ENCODE results near the gene NHLH1.

DNA sequence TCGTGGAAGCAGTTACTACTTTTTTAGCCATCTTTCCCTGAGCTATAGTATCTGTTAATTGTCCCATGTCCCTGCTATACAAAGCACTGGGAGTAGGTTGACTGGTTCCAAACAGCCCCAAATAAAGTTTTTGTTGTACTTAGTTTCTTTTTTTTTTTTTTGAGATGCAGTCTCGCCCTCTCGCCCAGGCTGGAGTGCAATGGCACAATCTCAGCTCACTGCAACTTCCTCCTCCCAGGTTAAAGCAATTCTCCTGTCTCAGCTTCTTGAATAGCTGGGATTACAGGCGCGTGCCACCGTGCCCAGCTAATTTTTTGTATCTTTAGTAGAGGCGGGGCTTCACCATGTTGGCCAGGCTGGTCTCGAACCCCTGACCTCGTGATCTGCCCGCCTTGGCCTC, 20.4 kb upstream of the NHLH1 start:
- TF ChIP-seq POLR2AphosphoS5 (IDR thresholded peaks at IDR 0.05; ENCODE audit: borderline replicate concordance, low read depth, low read length) (no peak), FOXP2 (optimal IDR thresholded peaks at IDR 0.05; ENCODE audit: control extremely low read depth, extremely low read length, insufficient read depth) (no peak), EZH2 (IDR thresholded peaks at IDR 0.05) (no peak)
